GM10266 (cell line): Measurements from ENCODE around the gene COX7B.
A peak's percentile ranks its signal among the peaks of the same experiment; 100 is the strongest.
"Not testable (repeated sequence)": the region's sequence is repeated elsewhere in the genome, so short reads cannot be mapped to it uniquely, and the experiment has no call there.

Experiments
- DNase-seq: peaks from one replicate; pipeline ENCODE4 v3.0.0; 2012; ENCODE audit errors: extremely low spot score
- CTCF ChIP-seq: IDR thresholded peaks from 2 replicates; pipeline ENCODE4 v1.5.1; 2012; ENCODE audit warnings: mild to moderate bottlenecking, low read depth; ENCODE audit not compliant: control insufficient read depth, insufficient read depth; ENCODE audit errors: missing control alignments

The COX7B gene

GRCh38 chrX:77901506-77901905 is 2.2 kb downstream of the COX7B start:
- DNase-seq, result no peak
- TF ChIP-seq CTCF, result no peak

- peak; percentile 70 for DNase-seq
- TF ChIP-seq CTCF, result peak; percentile 65
Measured at GRCh38 chrX:77910108-77910840, 11.0 kb downstream of the COX7B start, which contains the start of gene ATP7A. Gene ATP7A (plus strand): TSS chrX:77910693. CDS start chrX:77971642, 60,949 bp downstream.

- DNase-seq, result peak; percentile 17
- TF ChIP-seq CTCF, result no peak
Measured at GRCh38 chrX:77917294-77917933, 18.1 kb downstream of the COX7B start.

- DNase-seq, result no peak
- no peak for TF ChIP-seq CTCF
Measured at GRCh38 chrX:77918568-77918967, 19.3 kb downstream of the COX7B start.

GRCh38 chrX:77919370-77919769 is 20.1 kb downstream of the COX7B start:
- not testable (repeated sequence) for DNase-seq

- no peak for DNase-seq
- no peak for TF ChIP-seq CTCF
Measured at GRCh38 chrX:77922787-77923186, 23.5 kb downstream of the COX7B start.

GRCh38 chrX:77924320-77924859 is 25.1 kb downstream of the COX7B start:
- TF ChIP-seq CTCF, result no peak
- no peak for DNase-seq

GRCh38 chrX:77925764-77926163 is 26.5 kb downstream of the COX7B start:
- TF ChIP-seq CTCF, result no peak
- no peak for DNase-seq
